ENCODE data around the gene IL4. TPM values are rescaled to one million over a fixed set of nuclear protein-coding genes. Genes with fewer than 3 reads are reported as not detected.

IL4 gene
- total RNA-seq, 6 experiments from 2014 or later: not detected

GRCh38 chr5:132674671-132675506 lies 1.1 kb downstream of the IL4 start:
- Histone ChIP-seq H3K36me3 (no peaks in the 10 kb centered on the region), H3K27ac (no peak overlapping the region), H3K4me1 (no peaks in the 10 kb centered on the region), H3K9me3 (no peaks in the 10 kb centered on the region), H3K27me3 (no peaks in the 10 kb centered on the region), H3K4me3 (no peak overlapping the region)
- DNase-seq: no peak
- 30% methylated on average over 3 of the region's 13 CpGs for WGBS (ENCODE audit: insufficient coverage, low coverage, low lambda C conversion rate, missing lambda C conversion rate)
- intact Hi-C loops (cut with DNase I): no loop called here
- TF ChIP-seq, protein P1, sequence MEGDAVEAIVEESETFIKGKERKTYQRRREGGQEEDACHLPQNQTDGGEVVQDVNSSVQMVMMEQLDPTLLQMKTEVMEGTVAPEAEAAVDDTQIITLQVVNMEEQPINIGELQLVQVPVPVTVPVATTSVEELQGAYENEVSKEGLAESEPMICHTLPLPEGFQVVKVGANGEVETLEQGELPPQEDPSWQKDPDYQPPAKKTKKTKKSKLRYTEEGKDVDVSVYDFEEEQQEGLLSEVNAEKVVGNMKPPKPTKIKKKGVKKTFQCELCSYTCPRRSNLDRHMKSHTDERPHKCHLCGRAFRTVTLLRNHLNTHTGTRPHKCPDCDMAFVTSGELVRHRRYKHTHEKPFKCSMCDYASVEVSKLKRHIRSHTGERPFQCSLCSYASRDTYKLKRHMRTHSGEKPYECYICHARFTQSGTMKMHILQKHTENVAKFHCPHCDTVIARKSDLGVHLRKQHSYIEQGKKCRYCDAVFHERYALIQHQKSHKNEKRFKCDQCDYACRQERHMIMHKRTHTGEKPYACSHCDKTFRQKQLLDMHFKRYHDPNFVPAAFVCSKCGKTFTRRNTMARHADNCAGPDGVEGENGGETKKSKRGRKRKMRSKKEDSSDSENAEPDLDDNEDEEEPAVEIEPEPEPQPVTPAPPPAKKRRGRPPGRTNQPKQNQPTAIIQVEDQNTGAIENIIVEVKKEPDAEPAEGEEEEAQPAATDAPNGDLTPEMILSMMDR (IDR thresholded peaks at IDR 0.05): no peak
- no peak for TF ChIP-seq POLR2A (IDR thresholded peaks at IDR 0.05)
- ATAC-seq: peak in 3 of 4 donors; percentile 29 to 73 (median 37)

- intact Hi-C loops (cut with DNase I): no loop called here
- H3K4me1 ChIP-seq: no peaks in the 10 kb centered on the region
- ATAC-seq: no peak
- no peak for DNase-seq
- no peak overlapping the region for H3K4me3 ChIP-seq
- TF ChIP-seq POLR2A (IDR thresholded peaks at IDR 0.05): no peak
- TF ChIP-seq, protein P1 (IDR thresholded peaks at IDR 0.05): no peak
- no peaks in the 10 kb centered on the region for H3K36me3 ChIP-seq
- no peak overlapping the region for H3K27ac ChIP-seq
- WGBS (ENCODE audit: insufficient coverage, low coverage, low lambda C conversion rate, missing lambda C conversion rate): 70% methylated on average over 10 of the region's 11 CpGs
- no peaks in the 10 kb centered on the region for H3K27me3 ChIP-seq
- no peaks in the 10 kb centered on the region for H3K9me3 ChIP-seq
Measured at GRCh38 chr5:132675936-132676689, 2.3 kb downstream of the IL4 start.

GRCh38 chr5:132677191-132677590 lies 3.4 kb downstream of the IL4 start:
- H3K4me3 ChIP-seq: no peak overlapping the region
- 50% methylated on average over 6 of the region's 7 CpGs for WGBS (ENCODE audit: insufficient coverage, low coverage, low lambda C conversion rate, missing lambda C conversion rate)
- H3K4me1 ChIP-seq: no peaks in the 10 kb centered on the region
- no peaks in the 10 kb centered on the region for H3K9me3 ChIP-seq
- H3K27me3 ChIP-seq: no peaks in the 10 kb centered on the region
- DNase-seq (no peak), ATAC-seq (peak in 3 of 4 donors; percentile 40 to 55 (median 43))
- intact Hi-C loops (cut with DNase I): no loop called here
- no peaks in the 10 kb centered on the region for H3K36me3 ChIP-seq
- TF ChIP-seq, protein P1 (IDR thresholded peaks at IDR 0.05): no peak
- TF ChIP-seq POLR2A (IDR thresholded peaks at IDR 0.05): no peak
- H3K27ac ChIP-seq: no peak overlapping the region

GRCh38 chr5:132677682-132678400 lies 4.1 kb downstream of the IL4 start:
- no peaks in the 10 kb centered on the region for H3K4me1 ChIP-seq
- WGBS (ENCODE audit: insufficient coverage, low coverage, low lambda C conversion rate, missing lambda C conversion rate): 78% methylated on average over 13 of the region's 15 CpGs
- no peaks in the 10 kb centered on the region for H3K9me3 ChIP-seq
- no peaks in the 10 kb centered on the region for H3K36me3 ChIP-seq
- no peak overlapping the region for H3K4me3 ChIP-seq
- H3K27ac ChIP-seq: no peak overlapping the region
- no peak for TF ChIP-seq POLR2A (IDR thresholded peaks at IDR 0.05)
- TF ChIP-seq, protein P1 (IDR thresholded peaks at IDR 0.05): no peak
- no peaks in the 10 kb centered on the region for H3K27me3 ChIP-seq
- intact Hi-C loops (cut with DNase I): no loop called here
- DNase-seq (no peak), ATAC-seq (no peak)

Data from right lobe of liver (tissue), 6 donors.